Activated CD4-positive, CD25-positive, alpha-beta regulatory T cell (primary cell): Measurements from ENCODE around the gene ACAD8.
"Not testable (repeated sequence)": the region's sequence is repeated elsewhere in the genome, so short reads cannot be mapped to it uniquely, and the experiment has no call there.

Source experiments
- DNase-seq, 4 experiments: peaks; one replicate each; lab custom pipeline; 2025; lab: John Stamatoyannopoulos, UW

Gene ACAD8

GRCh38 chr11:134267966-134268365 is 14.6 kb downstream of the ACAD8 start:
- no peak for DNase-seq

GRCh38 chr11:134270250-134270714 is 16.9 kb downstream of the ACAD8 start:
- DNase-seq = no peak

- no peak for DNase-seq
These were observed 18.6 kb downstream of the ACAD8 start for GRCh38 chr11:134271978-134272377.

GRCh38 chr11:134272381-134273316 is 19.3 kb downstream of the ACAD8 start:
- no peak for DNase-seq

- DNase-seq = no peak
These were observed 19.9 kb downstream of the ACAD8 start for GRCh38 chr11:134273317-134273712.

- DNase-seq = no peak
These were observed 21.8 kb downstream of the ACAD8 start for GRCh38 chr11:134275188-134275533.

GRCh38 chr11:134275534-134276395 is 22.4 kb downstream of the ACAD8 start, which contains the start of gene GLB1L3:
Gene GLB1L3, plus strand, starts transcription at chr11:134276379. Its CDS starts 362 bp downstream, at chr11:134276741.
- DNase-seq = peak; percentile 37 to 51 (median 44)

GRCh38 chr11:134276396-134277182 is 23.2 kb downstream of the ACAD8 start:
- DNase-seq = no peak

- DNase-seq = no peak
These were observed 24.0 kb downstream of the ACAD8 start for GRCh38 chr11:134277183-134278001.

- no peak for DNase-seq
These were observed 25.0 kb downstream of the ACAD8 start for GRCh38 chr11:134278356-134278755.

GRCh38 chr11:134281635-134282034 is 28.3 kb downstream of the ACAD8 start:
- not testable (repeated sequence) for DNase-seq

- no peak for DNase-seq
These were observed 29.0 kb downstream of the ACAD8 start for GRCh38 chr11:134282121-134283045.

- DNase-seq = no peak
These were observed 30.3 kb downstream of the ACAD8 start for GRCh38 chr11:134283461-134284230.

GRCh38 chr11:134284349-134284748 is 31.0 kb downstream of the ACAD8 start:
- DNase-seq = not testable (repeated sequence)

- no peak for DNase-seq
These were observed 34.2 kb downstream of the ACAD8 start for GRCh38 chr11:134287561-134287960.

GRCh38 chr11:134288486-134288885 is 35.1 kb downstream of the ACAD8 start:
- DNase-seq = no peak

GRCh38 chr11:134289167-134289566 is 35.8 kb downstream of the ACAD8 start:
- DNase-seq = no peak

GRCh38 chr11:134289789-134290188 is 36.4 kb downstream of the ACAD8 start:
- no peak for DNase-seq

GRCh38 chr11:134290646-134291045 is 37.3 kb downstream of the ACAD8 start:
- no peak for DNase-seq
